ENCODE data around the gene MACROD2. TPM values are rescaled to one million over a fixed set of nuclear protein-coding genes. Genes with fewer than 3 reads are reported as not detected.

Gene MACROD2
- total RNA-seq, 1 experiment from 2014 or later: not detected

- in situ Hi-C loops (cut with HindIII; ENCODE audit: low sequenced_read_pairs): no loop called here
- DNase-seq (ENCODE audit: low spot score): no peak
Measured at GRCh38 chr20:14304472-14304871, 309.2 kb downstream of the MACROD2 start.

- in situ Hi-C loops (cut with HindIII; ENCODE audit: low sequenced_read_pairs): no loop called here
- DNase-seq (ENCODE audit: low spot score): no peak
Measured at GRCh38 chr20:14307956-14308355, 312.6 kb downstream of the MACROD2 start.

- DNase-seq (ENCODE audit: low spot score): no peak
- in situ Hi-C loops (cut with HindIII; ENCODE audit: low sequenced_read_pairs): no loop called here
Measured at GRCh38 chr20:14310977-14311627, 315.8 kb downstream of the MACROD2 start.

- no peak for DNase-seq (ENCODE audit: low spot score)
- in situ Hi-C loops (cut with HindIII; ENCODE audit: low sequenced_read_pairs): no loop called here
Measured at GRCh38 chr20:14312001-14312400, 316.7 kb downstream of the MACROD2 start.

- no peak for DNase-seq (ENCODE audit: low spot score)
- in situ Hi-C loops (cut with HindIII; ENCODE audit: low sequenced_read_pairs): no loop called here
Measured at GRCh38 chr20:14313341-14314020, 318.2 kb downstream of the MACROD2 start.

GRCh38 chr20:14319704-14320103, 324.4 kb downstream of the MACROD2 start:
- DNase-seq (ENCODE audit: low spot score): no peak
- in situ Hi-C loops (cut with HindIII; ENCODE audit: low sequenced_read_pairs): no loop called here

- DNase-seq (ENCODE audit: low spot score): peak; percentile 83
- in situ Hi-C loops (cut with HindIII; ENCODE audit: low sequenced_read_pairs): no loop called here
Measured at GRCh38 chr20:14331646-14332045, 336.3 kb downstream of the MACROD2 start.

- in situ Hi-C loops (cut with HindIII; ENCODE audit: low sequenced_read_pairs): no loop called here
- peak; percentile 67 for DNase-seq (ENCODE audit: low spot score)
Measured at GRCh38 chr20:14332866-14333265, 337.6 kb downstream of the MACROD2 start.

GRCh38 chr20:14333721-14334120, 338.4 kb downstream of the MACROD2 start:
- in situ Hi-C loops (cut with HindIII; ENCODE audit: low sequenced_read_pairs): no loop called here
- DNase-seq (ENCODE audit: low spot score): peak; percentile 45

- DNase-seq (ENCODE audit: low spot score): peak; percentile 83
Measured at GRCh38 chr20:14334306-14334930, 339.1 kb downstream of the MACROD2 start.

GRCh38 chr20:14335052-14335451, 339.7 kb downstream of the MACROD2 start:
- peak; percentile 50 for DNase-seq (ENCODE audit: low spot score)
- in situ Hi-C loops (cut with HindIII; ENCODE audit: low sequenced_read_pairs): no loop called here

More at GRCh38 chr20:14334306-14334930, 339.1 kb downstream of the MACROD2 start:
- in situ Hi-C loops (cut with HindIII; ENCODE audit: low sequenced_read_pairs): no loop called here

GRCh38 chr20:14336686-14337085, 341.4 kb downstream of the MACROD2 start:
- DNase-seq (ENCODE audit: low spot score): peak; percentile 80
- in situ Hi-C loops (cut with HindIII; ENCODE audit: low sequenced_read_pairs): no loop called here

GRCh38 chr20:14337400-14338171, 342.3 kb downstream of the MACROD2 start, which contains the start of gene FLRT3:
FLRT3 (minus strand) TSS chr20:14337612; CDS start chr20:14327506, 10,106 bp downstream.
- in situ Hi-C loops (cut with HindIII; ENCODE audit: low sequenced_read_pairs): no loop called here
- peak; percentile 99 for DNase-seq (ENCODE audit: low spot score)

- no peak for DNase-seq (ENCODE audit: low spot score)
- in situ Hi-C loops (cut with HindIII; ENCODE audit: low sequenced_read_pairs): no loop called here
Measured at GRCh38 chr20:14341801-14342200, 346.5 kb downstream of the MACROD2 start.

- in situ Hi-C loops (cut with HindIII; ENCODE audit: low sequenced_read_pairs): no loop called here
- DNase-seq (ENCODE audit: low spot score): no peak
Measured at GRCh38 chr20:14342918-14343317, 347.6 kb downstream of the MACROD2 start.

- in situ Hi-C loops (cut with HindIII; ENCODE audit: low sequenced_read_pairs): no loop called here
- DNase-seq (ENCODE audit: low spot score): no peak
Measured at GRCh38 chr20:14343491-14344065, 348.3 kb downstream of the MACROD2 start.

- no peak for DNase-seq (ENCODE audit: low spot score)
- in situ Hi-C loops (cut with HindIII; ENCODE audit: low sequenced_read_pairs): no loop called here
Measured at GRCh38 chr20:14344746-14345145, 349.4 kb downstream of the MACROD2 start.

GRCh38 chr20:14355791-14356190, 360.5 kb downstream of the MACROD2 start:
- in situ Hi-C loops (cut with HindIII; ENCODE audit: low sequenced_read_pairs): no loop called here
- no peak for DNase-seq (ENCODE audit: low spot score)

GRCh38 chr20:14360416-14360815, 365.1 kb downstream of the MACROD2 start:
- in situ Hi-C loops (cut with HindIII; ENCODE audit: low sequenced_read_pairs): no loop called here
- no peak for DNase-seq (ENCODE audit: low spot score)

Data from G401 (cell line).